Parathyroid adenoma (tissue), 2 donors: Measurements from ENCODE around the gene KRR1.

Source experiments
- H2AFZ ChIP-seq: fragments of 300-600 bp; sonication (generic); one replicate; pipeline ENCODE4 v1.7.0; 2017; ENCODE audit warnings: antibody characterized with exemption, mild to moderate bottlenecking
- H3K27ac ChIP-seq: fragments of 300-600 bp; sonication (generic); one replicate; pipeline ENCODE4 v1.7.0; 2017
- H3K27me3 ChIP-seq: fragments of 300-600 bp; sonication (generic); one replicate; pipeline ENCODE4 v1.7.0; 2017; ENCODE audit warnings: low read length; ENCODE audit not compliant: control insufficient read depth, insufficient read depth
- H3K36me3 ChIP-seq: fragments of 300-600 bp; sonication (generic); one replicate; pipeline ENCODE4 v1.7.0; 2017; ENCODE audit warnings: low read length; ENCODE audit not compliant: control insufficient read depth, insufficient read depth
- H3K4me1 ChIP-seq: fragments of 300-600 bp; sonication (generic); one replicate; pipeline ENCODE4 v1.7.0; 2017; ENCODE audit warnings: control low read depth
- H3K4me2 ChIP-seq: fragments of 300-600 bp; sonication (generic); one replicate; pipeline ENCODE4 v1.7.0; 2017; ENCODE audit warnings: low read length
- H3K4me3 ChIP-seq: fragments of 300-600 bp; sonication (generic); one replicate; pipeline ENCODE4 v1.7.0; 2017; ENCODE audit warnings: low read depth, low read length
- H3K79me2 ChIP-seq: fragments of 300-600 bp; sonication (generic); one replicate; pipeline ENCODE4 v1.7.0; 2017; ENCODE audit warnings: control low read depth
- H3K9ac ChIP-seq: fragments of 300-600 bp; sonication (generic); one replicate; pipeline ENCODE4 v1.7.0; 2017; ENCODE audit warnings: mild to moderate bottlenecking
- H3K9me3 ChIP-seq: fragments of 300-600 bp; sonication (generic); one replicate; pipeline ENCODE4 v1.7.0; 2017; ENCODE audit warnings: low read length; ENCODE audit not compliant: control insufficient read depth
- TF ChIP-seq, protein P1 (sequence below): fragments of 300-600 bp; sonication (generic); IDR thresholded peaks from one replicate; pipeline ENCODE4 v1.7.0; 2017; ENCODE audit warnings: antibody characterized with exemption, mild to moderate bottlenecking
- donor health status: primary hyperparathyroidism.

The KRR1 gene

DNA sequence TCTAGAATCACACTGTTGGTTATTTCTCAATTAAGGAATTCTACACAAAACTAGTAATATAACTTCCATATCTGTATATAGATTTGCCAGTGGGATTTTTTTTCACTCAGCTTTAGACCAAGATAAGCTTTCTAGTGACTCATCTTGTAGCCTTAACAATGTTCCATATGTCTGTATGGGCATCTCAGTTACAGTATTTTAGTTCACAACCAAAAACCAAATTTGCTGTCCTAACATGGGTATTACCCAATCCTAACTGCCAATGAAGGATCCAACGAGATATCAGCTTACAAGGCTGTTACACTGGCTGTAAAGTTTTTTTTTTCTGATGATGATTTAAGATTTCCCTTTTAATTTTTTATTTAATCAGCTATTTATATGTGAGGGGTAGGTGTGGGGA lies 31.5 kb upstream of the KRR1 start:
- TF ChIP-seq, protein P1, sequence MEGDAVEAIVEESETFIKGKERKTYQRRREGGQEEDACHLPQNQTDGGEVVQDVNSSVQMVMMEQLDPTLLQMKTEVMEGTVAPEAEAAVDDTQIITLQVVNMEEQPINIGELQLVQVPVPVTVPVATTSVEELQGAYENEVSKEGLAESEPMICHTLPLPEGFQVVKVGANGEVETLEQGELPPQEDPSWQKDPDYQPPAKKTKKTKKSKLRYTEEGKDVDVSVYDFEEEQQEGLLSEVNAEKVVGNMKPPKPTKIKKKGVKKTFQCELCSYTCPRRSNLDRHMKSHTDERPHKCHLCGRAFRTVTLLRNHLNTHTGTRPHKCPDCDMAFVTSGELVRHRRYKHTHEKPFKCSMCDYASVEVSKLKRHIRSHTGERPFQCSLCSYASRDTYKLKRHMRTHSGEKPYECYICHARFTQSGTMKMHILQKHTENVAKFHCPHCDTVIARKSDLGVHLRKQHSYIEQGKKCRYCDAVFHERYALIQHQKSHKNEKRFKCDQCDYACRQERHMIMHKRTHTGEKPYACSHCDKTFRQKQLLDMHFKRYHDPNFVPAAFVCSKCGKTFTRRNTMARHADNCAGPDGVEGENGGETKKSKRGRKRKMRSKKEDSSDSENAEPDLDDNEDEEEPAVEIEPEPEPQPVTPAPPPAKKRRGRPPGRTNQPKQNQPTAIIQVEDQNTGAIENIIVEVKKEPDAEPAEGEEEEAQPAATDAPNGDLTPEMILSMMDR = no peak
- H3K9ac ChIP-seq = no peak overlapping the region
- no peaks in the 10 kb centered on the region for H3K79me2 ChIP-seq
- no peak overlapping the region for H3K4me2 ChIP-seq
- H3K36me3 ChIP-seq = no peaks in the 10 kb centered on the region
- no peak overlapping the region for H2AFZ ChIP-seq
- H3K4me3 ChIP-seq = no peak overlapping the region
- H3K27ac ChIP-seq = no peak overlapping the region
- no peaks in the 10 kb centered on the region for H3K27me3 ChIP-seq
- no peaks in the 10 kb centered on the region for H3K9me3 ChIP-seq
- H3K4me1 ChIP-seq = no peaks in the 10 kb centered on the region

DNA sequence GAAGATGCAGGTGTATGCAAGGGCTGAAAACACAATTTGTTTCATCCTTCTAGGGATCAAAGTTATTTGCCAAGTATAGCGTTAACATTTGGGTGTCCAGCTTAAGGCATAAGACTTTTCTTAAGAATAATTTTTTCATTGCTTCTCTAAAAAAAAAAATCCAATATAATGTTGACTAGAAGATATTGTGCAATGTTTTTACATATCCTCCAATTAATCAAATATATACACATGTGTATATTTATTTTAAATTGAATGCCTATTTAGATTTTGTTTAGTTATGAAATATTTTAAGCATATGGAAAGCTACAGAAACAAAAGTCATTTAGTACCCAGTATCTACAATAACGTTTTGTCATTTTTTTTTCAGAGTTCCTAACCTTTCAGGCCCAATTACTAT lies 28.5 kb upstream of the KRR1 start:
- H3K79me2 ChIP-seq = no peaks in the 10 kb centered on the region
- no peak overlapping the region for H3K27ac ChIP-seq
- H3K27me3 ChIP-seq = no peaks in the 10 kb centered on the region
- H3K9ac ChIP-seq = no peak overlapping the region
- H2AFZ ChIP-seq = no peak overlapping the region
- H3K4me2 ChIP-seq = no peak overlapping the region
- H3K9me3 ChIP-seq = no peaks in the 10 kb centered on the region
- H3K4me3 ChIP-seq = no peak overlapping the region
- TF ChIP-seq, protein P1 = no peak
- H3K4me1 ChIP-seq = no peaks in the 10 kb centered on the region
- no peaks in the 10 kb centered on the region for H3K36me3 ChIP-seq

DNA sequence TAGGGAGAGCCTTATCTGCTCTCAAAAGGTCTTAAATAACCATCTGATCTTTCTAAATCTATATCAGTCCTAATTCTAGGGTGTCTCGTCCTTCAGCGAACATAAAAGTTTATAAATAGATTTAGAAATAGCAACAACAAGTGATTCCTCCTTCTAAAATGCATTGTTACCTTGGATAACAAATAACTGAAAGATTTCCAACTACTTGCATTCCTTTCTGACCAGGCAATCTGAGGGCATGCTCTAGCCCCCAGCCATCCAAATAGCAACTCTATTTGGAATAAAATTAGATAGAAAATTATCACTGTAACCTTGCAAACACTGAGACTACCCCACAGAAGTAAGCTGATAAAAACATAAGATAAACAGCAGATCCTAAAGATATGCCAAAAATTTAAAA lies 21.8 kb upstream of the KRR1 start:
- H3K9me3 ChIP-seq = no peaks in the 10 kb centered on the region
- H3K9ac ChIP-seq = no peak overlapping the region
- TF ChIP-seq, protein P1 = no peak
- no peaks in the 10 kb centered on the region for H3K79me2 ChIP-seq
- no peak overlapping the region for H3K27ac ChIP-seq
- no peaks in the 10 kb centered on the region for H3K36me3 ChIP-seq
- no peak overlapping the region for H2AFZ ChIP-seq
- no peak overlapping the region for H3K4me2 ChIP-seq
- H3K27me3 ChIP-seq = no peaks in the 10 kb centered on the region
- H3K4me3 ChIP-seq = no peak overlapping the region
- H3K4me1 ChIP-seq = no peaks in the 10 kb centered on the region

DNA sequence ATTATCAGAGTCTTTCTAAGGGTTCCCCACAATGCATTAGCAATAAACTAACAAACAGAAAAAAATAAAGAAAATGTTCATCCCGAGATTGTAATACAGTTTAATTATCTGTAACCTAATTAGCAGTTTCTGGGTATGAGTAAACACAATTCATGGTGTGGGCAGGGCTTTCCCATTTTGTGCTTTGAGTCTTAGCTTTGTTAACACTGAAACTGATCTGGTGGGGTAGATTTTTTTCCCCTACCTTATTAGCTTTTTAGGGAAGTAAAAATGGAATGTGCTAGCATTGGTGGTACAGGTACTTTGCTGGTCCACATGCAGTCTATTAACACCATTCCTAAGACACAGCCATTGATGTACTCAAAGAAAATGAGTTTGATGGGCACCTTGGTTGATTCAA lies 18.4 kb upstream of the KRR1 start:
- no peaks in the 10 kb centered on the region for H3K79me2 ChIP-seq
- no peak overlapping the region for H3K9ac ChIP-seq
- TF ChIP-seq, protein P1 = no peak

DNA sequence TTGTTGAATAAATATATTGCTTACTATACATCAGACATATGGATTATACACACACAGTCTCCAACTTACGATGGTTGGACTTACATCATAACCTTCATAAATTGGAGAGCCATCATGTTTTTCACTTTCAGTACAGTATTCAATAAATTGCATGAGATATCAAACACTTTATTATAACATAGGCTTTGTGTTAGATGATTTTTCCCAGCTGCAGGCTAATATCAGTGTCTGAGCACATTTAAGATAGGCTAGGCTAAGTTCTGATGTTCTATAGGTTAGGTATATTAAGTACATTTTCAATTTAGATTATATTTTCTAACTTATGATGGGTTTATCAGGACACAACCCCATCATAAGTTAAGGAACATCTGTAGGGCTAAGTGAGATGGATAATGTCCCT lies 17.9 kb upstream of the KRR1 start:
- Histone ChIP-seq H3K4me1 (no peaks in the 10 kb centered on the region), H3K4me3 (no peak overlapping the region), H2AFZ (no peak overlapping the region), H3K9me3 (no peaks in the 10 kb centered on the region), H3K27ac (no peak overlapping the region), H3K36me3 (no peaks in the 10 kb centered on the region), H3K79me2 (no peaks in the 10 kb centered on the region), H3K27me3 (no peaks in the 10 kb centered on the region), H3K9ac (no peak overlapping the region), H3K4me2 (no peak overlapping the region)
- TF ChIP-seq, protein P1 = no peak

More for the DNA sequence above, 18.4 kb upstream of the KRR1 start:
- H3K4me1 ChIP-seq = no peaks in the 10 kb centered on the region
- H3K27me3 ChIP-seq = no peaks in the 10 kb centered on the region
- no peak overlapping the region for H2AFZ ChIP-seq
- no peaks in the 10 kb centered on the region for H3K36me3 ChIP-seq
- no peaks in the 10 kb centered on the region for H3K9me3 ChIP-seq
- no peak overlapping the region for H3K4me3 ChIP-seq
- no peak overlapping the region for H3K27ac ChIP-seq
- H3K4me2 ChIP-seq = no peak overlapping the region
